GM18861 (cell line): Measurements from ENCODE around the gene SSBP3.

ENCODE experiments used
- ATAC-seq: cut with Tn5 transposase; IDR thresholded peaks from one replicate; pipeline ENCODE4 v1.9.1; 2021; ENCODE audit not compliant: unreplicated experiment

The SSBP3 gene

DNA sequence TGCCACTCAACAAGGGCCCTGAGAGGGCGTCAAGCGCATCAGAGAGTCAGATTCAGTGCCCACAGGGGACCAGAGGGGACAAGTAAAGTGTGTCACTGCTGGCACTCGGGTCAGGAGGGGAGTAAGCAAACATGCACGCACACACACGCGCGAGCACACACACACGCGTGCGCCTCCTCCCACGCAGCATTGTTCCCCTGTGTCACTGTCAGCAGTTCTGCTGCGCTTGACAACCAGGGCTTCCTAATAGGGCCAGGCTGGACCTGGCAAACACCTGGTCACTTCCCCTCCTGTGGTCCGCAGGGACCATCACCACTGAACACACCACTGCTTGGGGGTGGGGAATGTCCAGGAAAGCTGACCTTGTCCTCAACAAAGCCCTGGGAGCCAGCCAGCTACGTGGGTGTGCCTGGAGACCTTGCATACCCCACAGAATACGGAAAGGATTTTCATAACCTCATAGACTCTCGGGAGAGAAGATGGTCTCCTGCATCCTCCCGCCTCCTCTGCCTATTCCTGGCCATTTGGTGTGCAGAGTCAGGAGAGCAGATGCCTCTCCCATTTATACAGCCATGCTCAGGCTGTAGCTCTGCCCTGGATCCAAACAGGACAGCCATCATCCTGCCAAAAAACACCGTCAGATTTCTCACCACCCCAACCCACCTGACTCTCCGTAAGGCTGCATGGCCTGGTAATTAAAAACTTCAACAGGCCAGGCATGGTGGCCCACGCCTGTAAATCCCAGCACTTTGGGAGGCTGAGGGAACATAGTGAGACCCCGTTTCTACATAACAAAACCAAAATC lies 73.2 kb downstream of the SSBP3 start:
- no peak for ATAC-seq

DNA sequence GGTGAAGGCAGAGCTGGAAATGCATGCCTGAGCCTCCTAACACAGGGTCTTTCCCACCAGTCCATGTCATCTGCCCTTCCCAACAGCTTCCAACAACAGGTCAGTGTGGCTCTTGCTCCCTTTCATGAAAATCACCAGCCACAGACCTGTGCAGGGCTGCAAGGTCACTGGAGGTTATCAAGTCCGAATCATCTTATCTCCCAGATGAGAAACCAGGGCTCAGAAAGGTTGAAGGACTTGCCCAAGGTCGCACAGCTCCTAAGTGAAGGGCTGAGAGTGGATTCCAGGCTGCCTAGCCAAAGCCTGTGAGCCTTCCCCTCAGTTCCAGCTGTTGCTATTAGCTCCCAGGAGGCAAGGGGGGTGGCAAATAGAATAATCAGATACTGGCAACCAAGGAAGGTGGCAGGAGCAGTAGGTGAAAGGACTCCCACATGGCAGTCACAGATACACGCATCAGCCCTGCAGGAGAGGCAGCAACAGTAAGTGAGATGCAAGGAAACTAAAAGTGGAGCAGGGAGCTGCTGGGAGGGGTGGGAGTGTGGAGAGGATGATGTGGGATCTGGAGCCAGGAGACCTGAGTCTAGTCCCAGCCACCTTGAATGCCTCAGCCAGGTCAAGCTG lies 74.2 kb downstream of the SSBP3 start:
- no peak for ATAC-seq

DNA sequence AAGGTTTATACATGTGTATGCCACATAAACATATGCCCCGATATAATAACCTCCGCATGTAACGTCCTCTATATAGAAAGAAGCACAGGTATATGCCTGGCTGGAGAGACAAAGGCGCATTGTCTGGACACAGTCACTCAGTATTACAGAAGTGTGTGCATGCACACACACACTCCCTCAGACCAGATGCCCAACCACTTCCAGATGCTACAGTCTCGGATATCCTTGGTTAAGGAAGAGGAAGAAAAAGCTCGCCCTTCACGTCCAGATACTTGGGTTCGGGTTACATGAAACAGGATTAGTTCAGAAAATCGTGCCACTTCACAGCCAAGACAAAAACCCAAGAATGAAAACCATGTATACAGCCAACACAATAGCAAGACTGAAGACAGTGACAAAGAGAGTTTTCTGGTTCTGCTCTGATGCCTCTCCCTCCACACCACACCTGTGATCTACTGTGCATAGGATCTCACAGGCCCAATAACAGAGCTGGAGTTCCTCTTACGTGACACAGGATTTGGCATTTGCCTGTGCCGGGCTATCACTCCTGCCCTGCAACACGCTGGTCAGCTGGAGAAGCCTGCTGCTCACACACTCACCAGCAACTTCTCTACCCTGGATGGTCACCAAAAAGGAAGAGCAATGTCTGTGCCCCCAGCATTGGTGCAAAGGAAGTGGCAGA lies 75.0 kb downstream of the SSBP3 start:
- no peak for ATAC-seq

DNA sequence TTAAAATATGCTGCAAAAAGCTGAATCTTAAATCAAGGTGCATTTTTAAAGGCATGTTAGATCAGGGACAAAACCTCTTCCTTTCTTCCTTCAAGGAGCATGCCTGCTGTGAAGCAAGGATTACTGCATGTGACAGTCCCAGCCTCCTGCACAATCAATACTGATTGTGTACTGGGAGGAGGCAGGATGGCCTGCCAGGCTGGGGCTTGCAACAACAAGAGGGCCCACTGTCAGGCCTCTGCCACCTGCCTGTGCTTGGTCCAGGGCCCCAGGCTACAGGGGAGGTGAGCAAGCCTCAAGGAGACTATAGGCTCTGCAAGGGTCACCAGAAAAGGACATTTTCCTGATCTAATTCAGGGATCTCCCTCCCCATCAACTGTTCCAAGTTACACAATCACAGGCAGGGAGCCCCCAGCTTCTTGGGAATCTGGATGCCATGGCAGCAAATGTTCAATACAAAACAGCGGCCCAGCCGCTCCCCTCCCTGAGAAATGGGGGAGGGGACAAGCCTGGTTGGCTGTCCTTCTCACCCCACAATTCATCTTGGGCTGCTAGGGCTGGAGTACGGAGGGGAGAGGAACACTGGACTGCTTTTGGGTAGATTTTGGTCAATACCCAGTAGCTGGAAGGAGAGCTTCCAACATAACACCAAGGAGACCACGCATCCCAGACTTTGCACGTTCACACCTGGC lies 76.7 kb downstream of the SSBP3 start:
- no peak for ATAC-seq

DNA sequence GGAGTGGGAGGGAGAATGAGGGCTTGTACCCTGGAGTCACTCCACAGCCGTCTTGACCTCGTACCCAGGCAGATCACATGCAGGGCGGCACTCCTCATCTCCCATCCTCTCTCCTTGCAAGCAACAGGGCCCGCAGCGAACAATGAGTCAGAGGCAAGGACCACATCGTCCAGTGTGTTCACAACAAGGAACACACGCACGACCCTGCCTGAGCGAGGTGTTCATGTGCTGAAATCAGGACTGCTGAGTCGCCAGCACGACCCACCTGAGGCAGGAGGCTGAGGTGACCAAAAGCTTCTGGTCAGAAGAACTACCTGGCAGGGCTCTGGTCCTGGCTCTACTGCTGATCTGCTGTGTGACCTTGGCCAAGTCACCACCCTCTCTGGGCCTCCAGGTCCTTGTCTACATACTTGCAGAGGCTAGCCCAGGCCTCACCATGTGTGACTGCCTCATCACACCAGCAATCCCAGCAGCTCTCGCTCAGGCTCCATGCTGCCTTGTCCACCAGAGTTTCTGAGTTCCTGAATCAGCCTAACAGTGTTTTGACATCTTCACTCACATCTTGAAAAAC lies 78.0 kb downstream of the SSBP3 start:
- no peak for ATAC-seq

DNA sequence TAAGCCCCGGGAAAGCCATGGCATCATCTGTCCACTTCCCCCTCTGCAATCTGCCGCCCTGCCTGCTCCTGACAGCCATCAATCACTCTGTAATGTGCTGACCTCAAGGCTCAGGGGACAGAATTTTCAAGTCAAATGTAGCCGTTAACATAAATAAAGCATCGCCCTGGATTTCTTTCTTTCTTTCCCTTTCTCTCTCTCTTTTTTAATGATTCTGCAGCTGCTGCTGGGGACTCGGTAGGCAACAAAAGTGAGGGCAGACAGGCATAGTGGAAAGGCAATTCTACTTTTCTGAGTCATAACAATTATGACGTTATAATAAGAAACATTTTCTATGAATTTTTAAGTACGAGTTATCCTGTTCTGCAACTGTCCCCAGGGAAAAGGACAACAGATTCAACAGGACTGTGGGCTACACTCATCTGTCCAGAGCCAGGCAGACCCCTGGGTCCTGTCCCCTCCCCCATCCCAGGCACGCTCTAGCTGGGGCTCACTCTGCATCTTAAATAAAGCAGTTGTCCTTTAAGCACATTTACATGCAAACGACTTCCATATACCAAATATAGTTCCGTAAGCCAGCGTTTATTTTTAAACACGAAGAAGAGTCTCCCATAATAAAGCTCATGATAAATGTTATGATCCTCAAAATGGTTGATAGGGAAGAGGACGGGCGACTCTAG lies 78.7 kb downstream of the SSBP3 start:
- ATAC-seq: no peak

DNA sequence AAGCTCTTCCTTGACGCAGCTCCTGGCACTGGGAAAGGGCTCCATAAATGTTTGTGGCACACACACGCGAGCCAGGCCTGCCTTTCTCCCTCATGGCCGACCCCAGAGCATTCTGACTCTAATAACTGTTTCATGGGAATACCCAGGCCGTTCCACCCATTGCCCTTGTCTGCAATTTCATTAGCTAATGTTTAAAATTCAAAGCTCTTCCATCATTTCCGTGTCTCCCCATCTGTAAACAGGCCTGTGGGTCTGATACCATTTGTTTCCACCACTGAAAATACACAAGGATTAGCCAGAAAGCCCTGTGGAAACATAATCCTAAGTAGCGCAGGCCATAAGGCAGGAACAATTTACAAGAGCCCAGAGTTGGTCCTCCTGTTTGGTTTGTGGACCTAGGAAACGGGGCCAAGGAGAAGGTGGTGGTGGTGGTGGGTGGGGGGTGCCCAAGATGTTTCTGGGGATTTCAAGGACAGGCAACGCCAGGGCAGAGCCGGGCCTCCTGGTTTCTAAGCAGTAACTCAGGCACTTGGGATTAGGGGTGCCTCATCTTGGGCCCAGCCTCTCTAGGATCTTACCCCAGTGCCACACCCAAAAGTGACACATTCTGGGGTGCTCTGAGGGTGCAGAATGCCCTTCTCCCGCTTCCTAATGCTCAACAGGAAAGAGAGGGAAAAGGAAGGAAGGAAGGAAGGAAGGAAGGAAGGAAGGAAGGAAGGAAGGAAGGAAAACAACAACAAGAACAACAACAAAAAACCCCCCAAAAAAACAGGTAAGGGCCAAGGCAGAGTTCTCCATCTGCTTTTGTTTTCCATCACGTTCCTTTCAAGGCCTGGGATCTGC lies 79.4 kb downstream of the SSBP3 start:
- ATAC-seq: no peak

DNA sequence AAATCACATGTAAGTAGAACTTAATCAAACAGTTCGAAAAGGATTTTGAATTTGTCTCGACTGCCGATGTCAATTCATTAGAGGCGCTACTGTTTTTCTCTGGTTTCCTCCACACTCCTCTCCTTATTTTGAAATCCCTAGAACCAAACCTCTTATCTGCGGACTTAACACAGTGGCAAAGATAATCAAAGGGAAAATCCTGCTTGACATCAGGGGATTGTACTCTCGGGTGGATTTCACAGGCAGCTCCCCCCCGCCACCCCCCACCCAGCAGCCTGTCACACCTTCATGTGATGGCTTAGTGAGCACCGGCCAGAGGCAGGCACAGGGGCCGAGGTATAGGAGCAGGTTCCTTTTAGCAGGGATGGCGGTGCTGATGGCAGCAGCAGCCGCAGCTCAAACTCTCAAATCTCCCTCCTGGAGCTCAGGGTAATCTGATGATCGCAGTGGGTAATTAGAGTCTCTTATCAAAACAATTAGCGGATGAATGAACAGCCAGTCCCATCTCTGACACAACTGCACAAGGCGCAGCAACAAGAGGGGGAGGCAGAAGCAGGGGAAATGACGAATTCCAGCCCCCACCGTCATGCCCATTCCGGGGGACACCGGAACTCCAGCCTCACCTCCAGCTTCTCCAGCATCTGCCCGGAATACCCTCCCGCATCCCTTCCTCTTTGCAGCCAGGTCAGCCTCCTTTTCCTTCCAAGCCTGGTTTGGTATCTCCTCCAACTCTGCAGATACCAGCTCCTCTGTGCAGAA lies 80.3 kb downstream of the SSBP3 start:
- ATAC-seq: no peak

DNA sequence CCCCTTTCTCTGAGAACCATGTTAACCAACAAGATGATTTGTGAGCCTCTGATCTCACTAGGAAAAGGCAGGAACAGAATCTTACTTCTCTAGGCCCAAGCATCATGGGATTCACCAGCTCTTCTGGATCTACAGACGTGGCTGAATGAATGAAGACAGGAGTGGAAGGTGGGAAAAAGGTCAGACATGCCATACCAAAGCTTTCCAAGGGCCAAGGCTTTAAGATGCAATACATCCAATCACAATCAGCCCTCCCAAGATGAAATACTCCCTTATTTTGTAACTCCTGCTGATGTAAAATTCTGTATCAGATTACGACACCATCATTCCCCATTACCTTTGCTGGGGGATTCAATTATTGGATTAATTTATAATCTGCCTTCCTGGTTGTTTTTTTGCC lies 80.9 kb downstream of the SSBP3 start:
- ATAC-seq: no peak

DNA sequence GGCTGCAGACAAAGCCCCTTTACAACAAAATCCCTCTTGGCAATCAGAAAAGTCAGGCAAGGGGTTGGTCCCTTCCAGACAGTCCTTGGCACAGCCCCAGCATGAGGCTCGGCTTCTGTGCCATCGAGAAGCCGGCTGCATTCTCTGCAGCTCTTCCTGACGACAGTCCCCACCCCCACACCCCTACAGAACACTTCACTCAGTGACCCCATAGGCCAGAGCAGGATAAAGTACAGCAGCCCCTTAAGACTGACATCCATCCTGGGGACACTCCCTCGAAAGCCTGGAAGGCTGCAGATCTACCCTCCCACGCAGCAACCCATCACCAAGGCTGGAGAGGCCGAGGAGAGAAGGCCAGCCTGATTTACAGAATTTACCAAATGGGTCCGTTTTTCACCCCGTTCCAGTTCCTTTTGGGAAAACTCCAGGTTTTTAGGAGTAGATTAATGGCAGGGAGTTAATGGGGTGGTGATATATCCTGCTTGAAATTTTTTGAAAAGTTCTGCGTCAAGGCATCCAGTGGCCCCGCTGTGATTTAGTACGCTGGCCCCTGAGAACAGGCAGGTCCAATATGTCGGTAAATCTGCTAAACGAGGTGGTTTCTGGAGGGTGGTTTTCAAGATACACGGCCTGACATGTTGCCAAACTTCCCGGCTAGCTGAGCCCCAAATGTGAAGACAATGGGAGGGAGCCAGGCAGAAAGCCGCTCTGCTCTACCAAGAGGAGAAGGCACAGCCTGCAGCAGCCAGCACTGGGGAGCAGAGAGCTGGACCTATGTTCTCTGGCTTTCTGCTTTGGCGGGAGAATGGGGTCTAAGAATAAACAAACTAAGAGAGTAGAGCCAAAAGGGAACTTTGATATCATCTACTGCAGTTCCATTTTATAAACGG lies 81.7 kb downstream of the SSBP3 start:
- ATAC-seq: no peak

DNA sequence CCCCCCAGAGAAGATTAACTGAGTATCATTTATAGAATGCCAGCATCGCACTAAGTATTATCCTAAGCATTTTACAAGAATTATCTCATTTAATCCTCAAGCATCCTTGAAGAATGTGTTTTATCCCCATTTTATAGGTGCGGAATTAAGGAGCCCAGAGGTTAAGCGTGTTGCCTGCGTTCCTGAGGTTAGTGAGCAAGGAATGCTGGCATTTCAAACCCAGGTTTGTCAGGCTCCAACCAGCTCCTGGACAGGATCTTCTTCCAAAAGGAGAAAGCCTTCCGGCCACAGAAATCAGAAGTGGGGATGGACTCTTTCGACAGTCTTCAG lies 82.3 kb downstream of the SSBP3 start:
- no peak for ATAC-seq

DNA sequence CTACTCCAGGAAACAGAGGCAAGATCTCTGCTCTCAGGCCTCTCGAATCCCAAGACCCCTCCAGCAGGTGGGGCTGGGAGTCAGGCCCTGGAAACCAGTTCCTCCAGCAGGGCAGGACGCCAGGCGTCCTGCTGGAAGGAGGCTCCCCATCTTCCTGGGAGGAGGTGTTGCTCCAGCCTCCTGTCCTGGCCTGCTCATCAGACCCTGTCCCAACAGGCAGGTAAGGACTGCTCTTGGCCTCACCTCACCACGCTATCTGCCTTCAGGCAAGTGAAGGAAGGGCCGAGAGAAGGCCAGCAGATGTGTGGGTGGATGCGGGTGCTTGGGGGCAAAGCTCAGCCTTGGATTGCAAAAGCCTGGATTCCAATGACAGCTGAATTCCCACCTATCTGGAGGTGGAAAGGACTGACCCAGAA lies 82.9 kb downstream of the SSBP3 start:
- ATAC-seq: no peak

DNA sequence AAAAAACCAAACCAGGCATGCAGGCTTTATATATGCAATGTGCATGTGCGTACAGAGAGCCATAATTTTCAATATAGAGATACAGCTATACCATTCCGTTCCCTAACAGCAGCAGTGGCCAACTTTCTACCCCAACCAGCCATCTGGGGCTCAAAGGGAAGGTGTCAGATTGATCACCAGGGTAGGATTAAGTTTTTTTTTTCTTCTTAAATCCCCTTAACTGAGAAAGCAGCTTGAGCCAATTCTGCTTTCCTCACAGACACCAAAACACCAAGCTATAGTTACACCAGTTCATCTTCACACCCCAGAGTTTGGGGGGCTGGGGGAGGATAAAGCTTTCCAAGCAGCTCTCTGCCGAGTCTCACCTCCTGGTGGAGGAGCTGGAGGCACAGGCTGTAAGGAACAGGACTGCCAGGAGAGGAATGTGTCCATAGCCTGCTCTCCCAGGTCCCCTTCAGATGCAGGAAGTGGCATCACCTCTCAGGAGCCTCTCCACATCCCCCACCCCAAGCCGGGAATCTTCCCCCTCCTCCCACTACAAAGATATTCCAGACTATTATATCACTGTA lies 87.9 kb downstream of the SSBP3 start:
- ATAC-seq: no peak

DNA sequence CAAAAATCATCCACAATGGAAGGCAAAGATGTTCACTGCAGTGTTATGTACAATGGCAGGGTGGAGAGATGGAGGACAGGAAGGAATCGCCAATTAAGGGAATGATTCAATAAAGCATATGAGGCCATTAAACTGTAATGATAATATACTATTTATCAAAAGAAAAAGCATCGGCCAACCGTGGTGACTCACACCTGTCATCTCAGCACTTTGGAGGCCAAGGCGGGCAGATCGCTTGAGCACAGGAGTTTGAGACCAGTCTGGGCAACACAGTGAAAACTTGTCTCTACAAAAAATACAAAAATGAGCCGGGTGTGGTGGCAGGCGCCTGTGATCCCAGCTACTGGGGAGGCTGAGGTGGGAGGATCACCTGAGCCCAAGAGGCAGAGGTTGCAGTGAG lies 89.1 kb downstream of the SSBP3 start:
- ATAC-seq: no peak

DNA sequence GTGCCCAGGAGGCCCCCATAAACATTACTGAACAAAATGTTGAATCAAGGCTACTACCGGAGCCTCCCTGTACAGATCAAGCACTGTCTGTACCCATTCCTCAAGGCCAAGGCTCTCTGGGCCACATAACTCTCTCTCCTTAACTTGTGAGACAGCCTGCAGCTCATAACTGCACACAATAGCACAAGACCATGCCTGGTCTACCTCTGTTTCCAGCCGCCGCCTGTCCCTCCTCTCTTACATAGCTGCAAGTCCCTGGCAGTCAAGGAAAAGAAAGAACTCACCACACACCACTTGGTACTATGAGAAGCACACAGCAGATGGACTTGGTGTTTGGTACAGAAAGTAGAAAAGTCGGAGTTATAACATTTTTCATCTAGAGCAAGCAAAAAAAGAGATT lies 91.1 kb downstream of the SSBP3 start:
- no peak for ATAC-seq

DNA sequence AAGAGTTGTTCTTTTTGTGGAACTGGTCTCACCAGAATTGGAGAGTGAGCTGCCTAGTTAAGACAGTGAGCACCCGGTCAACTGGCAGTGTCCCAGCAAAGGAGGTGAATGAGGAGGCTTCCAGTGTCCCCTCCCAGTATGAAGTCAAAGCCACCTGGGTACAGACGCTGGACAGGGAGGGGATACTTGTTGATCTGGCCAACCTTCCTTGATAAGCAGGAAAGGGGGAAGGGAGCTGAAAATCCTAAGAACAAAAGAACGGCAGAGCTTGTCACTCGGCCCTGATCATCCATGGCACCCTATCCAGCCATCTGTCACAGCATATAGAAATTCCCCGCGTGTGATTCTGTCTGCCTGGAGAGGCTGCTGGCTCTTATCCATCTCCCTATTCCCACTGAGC lies 91.5 kb downstream of the SSBP3 start:
- no peak for ATAC-seq

DNA sequence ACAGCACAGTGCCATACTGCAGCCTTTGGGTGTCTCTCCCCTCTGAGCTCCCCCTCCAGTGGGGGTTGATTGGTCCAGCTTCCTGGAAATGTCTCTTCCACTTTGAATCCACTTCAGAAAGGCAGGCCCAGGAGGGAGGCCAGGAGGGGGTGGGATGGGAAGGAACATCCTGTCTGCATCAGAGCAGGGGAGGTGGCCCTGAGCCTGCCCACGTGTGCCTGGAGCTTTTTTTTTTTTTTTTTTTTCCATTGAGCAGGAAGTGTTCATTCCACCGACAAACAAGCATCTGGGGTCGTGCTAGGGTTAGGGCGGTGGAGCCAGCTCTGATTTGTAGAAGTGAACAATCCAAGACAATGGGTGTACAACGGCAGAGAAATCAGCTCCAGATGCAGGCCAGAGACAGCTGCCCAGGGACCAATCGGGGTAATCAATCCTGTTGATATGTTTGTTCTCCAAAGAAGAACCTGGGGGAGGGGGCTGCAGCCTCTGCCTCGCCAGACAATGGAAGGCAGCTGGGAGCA lies 93.3 kb downstream of the SSBP3 start:
- no peak for ATAC-seq

DNA sequence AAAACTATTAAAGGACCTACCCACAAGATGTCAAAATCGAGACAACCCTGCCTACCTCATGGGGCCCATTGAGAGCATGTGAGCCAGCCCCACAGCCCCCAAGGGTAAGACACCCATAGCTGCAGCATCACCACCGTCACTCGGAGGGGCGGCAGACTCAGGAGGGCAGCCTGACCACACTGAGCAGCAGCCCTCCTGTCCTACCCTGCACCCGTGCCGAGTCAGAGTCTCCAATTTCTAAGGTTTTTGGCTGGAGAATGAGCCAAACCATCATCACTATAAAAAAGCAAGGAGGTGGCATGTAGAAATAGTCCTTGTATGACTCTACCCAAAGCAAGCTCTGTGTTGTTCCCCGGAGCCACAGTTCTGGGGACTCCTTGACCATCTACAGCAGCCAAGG lies 94.7 kb downstream of the SSBP3 start:
- no peak for ATAC-seq
